GM21515 (cell line): ENCODE data around the gene TFF2.

Source experiments
- ATAC-seq: cut with Tn5 transposase; IDR thresholded peaks from one replicate; pipeline ENCODE4 v1.9.1; 2021; ENCODE audit not compliant: unreplicated experiment

The TFF2 gene

DNA sequence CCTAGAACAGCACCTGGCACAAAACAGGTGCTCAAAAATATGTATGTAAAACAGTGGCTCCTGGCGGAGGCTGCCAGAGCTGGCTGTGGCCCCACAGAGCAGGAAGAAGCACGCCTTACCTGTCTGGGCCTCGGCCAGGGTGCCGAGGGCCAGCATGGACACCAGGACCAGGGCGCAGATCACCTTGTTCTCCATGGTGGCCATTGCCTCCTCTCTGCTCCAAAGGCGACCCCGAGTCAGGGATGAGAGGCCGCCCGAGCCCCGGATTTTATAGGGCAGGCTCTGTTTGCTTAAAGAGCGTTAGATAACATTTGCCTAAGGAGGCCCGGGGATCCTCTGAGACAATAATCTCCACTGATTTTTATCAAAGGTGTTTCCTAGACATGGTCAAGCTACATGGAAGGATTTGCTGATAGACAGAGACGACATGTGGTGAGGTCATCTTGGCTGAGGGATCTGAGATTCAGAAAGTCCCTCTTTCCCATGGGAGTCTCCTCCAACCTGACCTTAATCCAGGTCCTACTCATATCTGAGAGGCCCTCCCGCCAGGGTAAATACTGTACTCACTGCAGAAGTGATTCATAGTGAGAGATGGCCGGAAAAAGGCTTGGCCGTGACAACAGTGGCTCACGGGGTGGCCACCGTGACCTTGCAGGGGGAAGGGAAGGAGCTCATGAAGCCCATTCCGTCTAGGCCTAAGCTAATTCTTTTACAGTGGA lies 15.7 kb upstream of the TFF2 start, which contains the start of gene TFF1:
TSS of gene TFF1 (minus strand) at position 244 of the 719 bp plus-strand sequence. CDS start at position 204, 40 bp downstream.
- ATAC-seq = no peak

DNA sequence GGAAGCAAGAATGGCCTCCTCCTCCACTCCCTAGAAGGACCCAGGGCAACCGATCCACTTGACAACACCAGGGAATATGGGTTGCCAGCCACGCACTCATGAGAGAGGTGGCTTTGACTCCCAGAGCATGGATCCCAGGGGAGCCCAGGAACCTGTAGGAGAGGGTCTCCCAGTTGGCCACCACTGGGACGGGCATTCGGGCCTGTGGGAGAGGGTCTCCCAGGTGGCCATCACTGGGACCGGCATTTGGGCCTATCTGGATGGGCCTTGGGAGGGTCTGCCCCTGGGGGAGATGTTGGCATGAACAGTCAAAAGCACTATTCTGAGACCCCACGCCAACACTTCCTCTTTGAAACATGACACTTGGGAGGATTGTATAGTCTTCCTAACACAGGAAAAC lies 15.0 kb upstream of the TFF2 start:
- ATAC-seq = no peak

DNA sequence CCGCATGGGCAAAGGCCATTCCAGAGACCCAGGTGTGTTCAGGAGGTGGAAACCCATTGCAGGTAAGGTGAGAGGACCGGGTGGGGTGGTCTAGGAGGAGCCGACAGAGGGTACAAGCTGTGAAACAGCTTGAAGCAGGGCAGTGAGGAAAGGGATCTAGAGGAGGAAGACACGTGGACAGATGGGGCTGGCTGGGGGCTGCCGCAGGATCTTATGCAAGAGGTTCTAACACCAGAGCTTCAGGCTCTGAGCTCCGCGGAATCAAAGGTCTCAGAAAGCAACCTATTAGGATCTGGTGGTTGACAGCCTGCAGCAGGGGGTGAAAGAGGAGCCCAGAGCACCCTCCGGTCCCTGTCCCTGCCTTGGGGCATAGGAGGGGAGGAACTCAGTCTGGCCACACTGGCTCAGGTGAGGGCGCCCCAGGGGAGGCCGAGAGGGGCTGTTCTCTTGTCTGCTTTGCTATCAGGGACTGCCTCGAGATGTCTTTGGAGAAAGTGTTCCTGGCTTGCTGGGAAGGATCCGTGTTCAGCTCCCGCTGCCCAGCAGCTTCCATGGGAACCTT lies 13.6 kb upstream of the TFF2 start:
- no peak for ATAC-seq

DNA sequence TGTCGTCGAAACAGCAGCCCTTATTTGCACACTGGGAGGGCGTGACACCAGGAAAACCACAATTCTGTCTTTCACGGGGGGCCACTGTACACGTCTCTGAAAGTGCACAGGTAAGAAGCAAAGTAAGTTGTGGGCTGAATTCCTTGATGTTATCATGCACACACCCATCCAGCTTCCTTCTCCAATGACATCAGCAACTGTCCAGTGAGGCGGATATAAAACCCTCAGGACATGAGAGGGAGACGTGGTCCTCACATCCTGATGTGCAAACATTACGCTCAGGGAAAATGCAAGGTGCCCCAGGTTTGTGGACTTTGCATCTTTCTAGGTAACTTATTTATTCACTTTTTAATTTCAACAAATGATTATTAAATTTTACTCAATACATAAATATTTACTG lies 12.5 kb upstream of the TFF2 start:
- no peak for ATAC-seq

DNA sequence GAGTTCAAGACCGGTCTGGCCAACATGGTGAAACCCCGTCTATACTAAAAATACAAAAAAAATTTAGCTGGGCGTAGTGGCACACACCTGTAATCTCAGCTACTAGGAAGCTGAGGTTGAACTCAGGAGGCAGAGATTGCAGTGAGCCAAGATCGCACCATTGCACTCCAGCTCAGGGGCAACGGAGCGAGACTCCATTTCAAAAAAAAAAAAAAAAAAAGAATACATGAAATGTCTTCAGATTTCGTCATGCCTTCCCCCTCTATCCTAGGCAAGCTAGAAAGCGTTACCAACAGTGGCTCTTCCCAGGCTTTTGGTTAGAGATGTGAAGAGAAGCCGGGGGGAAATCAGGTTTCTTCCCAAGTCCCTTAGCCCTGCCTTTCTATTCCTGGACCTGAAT lies 11.9 kb upstream of the TFF2 start:
- ATAC-seq = no peak

DNA sequence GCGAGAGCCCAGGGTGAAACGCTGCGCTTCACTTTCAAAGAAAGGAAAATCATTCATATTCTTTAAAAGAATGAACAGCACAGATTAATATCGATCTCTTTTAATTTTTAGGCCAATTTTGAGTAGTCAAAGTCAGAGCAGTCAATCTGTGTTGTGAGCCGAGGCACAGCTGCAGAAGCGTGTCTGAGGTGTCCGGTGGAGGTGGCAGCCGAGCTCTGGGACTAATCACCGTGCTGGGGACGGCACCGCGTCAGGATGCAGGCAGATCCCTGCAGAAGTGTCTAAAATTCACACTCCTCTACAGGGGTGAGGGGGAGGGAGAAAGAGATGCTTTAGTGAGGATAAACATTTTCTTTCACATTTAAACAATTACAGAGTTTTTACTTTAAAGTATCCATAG lies 11.4 kb upstream of the TFF2 start:
- ATAC-seq = no peak

DNA sequence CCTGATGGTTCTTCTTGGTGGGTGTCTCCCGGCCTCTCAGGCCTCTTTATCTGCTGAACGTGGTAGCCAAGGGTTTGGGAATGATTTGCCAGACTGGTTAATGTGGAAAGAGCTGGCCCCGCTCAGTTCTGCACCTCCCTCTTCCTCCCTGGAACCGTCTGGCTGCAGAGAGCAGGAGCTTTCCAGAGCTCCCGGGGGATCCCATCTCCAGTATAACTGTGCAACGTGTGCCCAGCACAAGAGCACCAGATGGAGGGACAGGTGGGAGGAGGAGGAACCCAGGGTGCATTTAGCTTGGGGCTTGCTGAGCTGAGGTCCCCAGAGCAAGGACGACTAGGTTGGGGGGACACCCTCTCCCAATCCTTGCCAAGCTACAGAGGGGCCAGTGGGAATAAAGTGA lies 10.5 kb upstream of the TFF2 start:
- no peak for ATAC-seq

DNA sequence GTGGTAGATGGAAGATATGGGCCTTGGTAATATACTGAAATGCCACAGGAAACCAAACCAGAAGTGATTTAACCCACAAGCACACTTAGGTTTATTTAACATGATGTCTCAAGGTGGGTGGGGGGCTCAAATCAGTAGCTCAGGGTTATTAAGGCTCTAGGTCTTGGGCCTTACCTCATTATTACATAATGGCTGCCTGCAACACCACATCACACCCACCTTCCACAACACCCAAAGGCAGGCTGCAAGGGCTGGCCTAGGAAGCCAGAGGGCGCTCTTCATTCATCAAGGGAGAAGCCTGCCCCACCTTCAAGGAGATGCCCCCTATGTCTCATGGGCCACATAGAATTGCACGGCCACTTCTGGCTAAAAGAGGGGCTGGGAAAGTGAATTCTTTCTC lies 9.5 kb upstream of the TFF2 start:
- no peak for ATAC-seq

DNA sequence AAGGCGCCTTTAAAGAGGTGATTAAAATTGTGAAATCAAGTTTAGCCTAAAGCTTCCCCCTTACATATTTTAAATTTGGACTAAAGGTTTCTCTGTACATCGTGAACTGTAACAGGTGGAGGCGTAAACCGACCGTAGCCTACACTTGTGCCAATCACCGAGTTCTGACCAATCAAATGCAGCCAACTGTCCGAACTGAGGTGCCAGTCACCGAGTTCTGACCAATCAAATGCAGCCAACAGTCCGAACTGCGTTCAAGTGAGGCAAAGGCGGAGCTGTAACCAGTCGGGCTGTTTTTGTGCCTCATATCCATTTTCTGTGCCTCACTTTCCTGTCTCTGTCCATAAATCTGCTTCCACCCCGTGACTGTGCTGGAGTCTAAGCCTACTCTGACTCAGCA lies 8.1 kb upstream of the TFF2 start:
- no peak for ATAC-seq

DNA sequence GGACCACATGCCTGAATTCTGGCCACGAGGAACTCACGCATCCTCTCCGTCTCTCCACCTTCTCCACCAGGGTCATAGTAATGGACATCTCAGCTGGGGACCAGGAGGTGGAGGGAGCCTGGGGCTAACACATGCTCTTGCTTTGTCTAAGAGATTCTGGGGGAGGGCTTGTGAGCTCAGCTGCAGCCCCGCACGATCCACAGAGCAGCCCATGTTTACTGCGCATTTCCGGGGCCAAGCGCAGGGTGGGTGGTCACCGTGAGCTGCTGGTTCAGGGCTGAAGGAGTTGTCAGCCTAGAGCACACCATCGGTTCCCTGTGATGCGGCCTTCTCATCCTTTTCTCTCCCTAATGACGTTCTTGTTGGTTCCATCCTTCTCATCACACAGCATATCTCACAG lies 7.5 kb upstream of the TFF2 start:
- ATAC-seq = no peak

DNA sequence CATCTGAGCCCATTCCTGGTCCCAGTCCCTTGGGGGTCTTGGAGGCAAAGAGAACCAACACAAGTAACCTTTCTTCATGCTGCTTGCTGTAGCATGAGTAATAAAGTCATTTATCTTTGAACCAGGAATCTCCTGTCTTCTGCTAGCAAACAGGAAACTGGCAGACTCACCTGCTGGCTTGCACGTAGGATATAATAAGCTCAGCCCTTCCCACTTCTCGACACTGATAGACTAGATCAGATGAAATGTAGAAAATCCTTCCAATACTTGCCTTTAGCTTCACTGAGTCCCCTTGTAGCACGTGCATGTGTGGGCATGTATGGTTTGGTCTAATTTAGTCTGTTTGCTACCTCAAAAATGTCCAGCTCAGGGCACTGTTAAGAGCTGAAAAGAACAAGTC lies 6.5 kb upstream of the TFF2 start:
- ATAC-seq = no peak

DNA sequence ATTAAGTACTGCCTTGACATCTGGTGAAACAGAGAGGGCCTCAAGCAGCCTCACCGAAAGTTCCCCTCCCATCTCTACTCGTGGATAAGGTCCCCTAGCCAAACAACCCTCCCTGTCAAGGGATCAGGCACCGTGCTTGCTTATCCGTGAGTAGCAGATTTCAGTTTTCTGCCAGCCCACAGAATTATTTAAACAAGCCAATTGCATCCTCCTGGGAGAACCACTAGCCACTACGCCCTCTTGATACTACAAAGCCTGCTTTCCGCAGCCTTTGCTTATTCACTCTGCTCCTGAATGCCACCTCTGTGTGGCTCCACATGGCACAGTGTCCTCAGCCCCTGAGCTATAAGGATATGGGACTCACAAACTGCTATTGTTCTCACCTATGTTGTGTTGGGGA lies 5.9 kb upstream of the TFF2 start:
- no peak for ATAC-seq

DNA sequence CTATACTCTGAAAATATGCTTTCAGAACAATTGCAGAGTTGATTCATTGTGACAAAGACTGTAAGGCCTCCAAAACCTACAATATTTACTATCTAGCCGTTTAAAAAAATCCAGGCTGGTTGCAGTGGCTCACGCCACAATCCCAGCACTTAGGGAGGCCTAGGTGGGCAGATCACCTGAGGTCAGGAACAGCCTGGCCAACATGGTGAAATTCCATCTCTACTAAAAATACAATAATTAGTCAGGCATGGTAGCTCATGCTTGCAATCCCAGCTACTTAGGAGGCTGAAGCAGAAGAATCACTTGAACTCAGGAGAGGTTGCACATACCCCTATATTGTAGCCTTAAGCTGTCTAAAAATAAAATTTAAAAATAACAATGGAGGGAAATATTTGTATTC lies 5.3 kb upstream of the TFF2 start:
- ATAC-seq = no peak

DNA sequence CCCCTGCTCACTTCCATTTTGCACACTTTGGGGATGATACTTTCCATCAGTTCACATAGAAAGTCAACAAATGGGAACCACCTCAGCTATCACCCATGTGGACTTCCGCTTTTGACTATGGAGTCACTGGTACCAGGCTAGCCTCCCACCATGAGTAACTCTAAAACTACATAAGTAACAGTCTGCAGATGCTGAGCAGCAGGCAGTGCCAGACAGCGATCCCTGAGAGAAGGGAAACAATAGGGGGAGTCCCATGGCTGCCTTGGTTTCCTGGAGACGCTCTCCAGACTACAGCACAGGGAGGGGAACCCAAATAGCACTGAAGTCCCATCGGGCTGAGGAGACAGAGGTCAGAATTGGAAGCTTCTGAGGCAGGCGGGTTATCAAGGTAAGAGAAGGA lies 2.8 kb upstream of the TFF2 start:
- no peak for ATAC-seq

DNA sequence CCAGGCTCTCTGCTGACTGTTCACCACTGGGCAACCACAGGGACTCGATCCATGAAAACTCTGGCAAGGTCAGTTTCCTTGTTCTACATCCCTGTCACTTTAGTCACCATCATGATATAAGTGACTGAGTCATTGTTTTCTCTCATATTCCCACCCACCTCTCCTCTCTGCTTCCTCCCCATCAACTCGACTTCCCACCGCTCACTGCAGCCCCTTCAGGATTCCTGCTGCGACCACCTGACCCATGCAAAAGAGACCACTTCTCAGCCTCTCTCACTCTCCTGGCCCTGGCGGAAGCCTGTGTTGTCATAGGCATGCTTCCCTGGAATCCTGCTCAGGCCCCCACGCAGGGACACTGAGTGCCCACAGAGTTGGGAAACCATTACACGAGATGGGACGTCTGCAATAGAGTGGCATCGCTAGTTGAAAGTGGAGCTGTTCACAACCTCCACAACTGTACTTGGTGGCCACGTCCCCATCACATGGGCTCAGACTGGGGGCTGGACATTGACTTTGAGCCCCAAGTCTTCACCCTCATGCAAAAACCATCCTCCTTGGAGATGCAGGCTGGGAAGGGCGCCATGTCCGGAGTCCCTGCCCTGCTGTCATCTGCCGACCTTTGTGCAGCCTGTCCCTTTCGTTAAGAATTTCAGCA lies 1.8 kb upstream of the TFF2 start:
- ATAC-seq = no peak

DNA sequence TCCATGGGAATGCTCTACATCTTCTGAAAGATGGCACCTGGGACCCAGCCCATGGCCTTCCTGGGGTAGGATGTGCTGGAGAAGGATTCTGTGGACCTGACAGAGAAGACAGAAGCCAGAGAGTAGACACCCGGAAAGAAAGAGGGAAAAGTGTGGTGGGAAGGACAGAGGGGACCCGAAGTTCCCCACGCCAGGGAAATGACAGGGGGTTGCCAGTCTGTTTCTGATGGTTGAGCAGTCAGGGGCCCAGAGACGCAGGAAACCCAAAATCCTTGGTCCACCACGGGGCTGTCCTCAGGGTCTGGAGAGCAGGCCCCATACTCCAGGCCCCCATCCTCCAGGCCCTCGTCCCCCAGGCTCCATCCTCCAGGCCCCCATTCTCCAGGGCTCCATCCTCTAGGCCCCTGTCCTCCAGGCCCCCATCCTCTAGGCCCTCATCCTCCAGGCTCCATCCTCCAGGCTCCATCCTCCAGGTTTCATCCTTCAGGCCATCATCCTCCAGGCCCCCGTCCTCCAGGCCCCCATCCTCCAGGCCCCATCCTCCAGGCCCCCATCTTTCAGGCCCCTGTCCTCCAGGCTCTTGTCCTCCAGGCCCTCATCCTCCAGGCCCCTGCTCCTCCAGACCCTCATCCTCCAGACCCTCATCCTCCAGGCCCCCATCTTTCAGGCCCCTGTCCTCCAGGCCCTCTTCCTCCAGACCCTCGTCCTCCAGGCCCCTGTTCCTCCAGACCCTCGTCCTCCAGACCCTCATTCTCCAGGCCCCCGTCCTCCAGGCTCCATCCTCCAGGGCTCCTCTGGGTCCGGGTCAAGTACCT lies 1.0 kb upstream of the TFF2 start:
- no peak for ATAC-seq

DNA sequence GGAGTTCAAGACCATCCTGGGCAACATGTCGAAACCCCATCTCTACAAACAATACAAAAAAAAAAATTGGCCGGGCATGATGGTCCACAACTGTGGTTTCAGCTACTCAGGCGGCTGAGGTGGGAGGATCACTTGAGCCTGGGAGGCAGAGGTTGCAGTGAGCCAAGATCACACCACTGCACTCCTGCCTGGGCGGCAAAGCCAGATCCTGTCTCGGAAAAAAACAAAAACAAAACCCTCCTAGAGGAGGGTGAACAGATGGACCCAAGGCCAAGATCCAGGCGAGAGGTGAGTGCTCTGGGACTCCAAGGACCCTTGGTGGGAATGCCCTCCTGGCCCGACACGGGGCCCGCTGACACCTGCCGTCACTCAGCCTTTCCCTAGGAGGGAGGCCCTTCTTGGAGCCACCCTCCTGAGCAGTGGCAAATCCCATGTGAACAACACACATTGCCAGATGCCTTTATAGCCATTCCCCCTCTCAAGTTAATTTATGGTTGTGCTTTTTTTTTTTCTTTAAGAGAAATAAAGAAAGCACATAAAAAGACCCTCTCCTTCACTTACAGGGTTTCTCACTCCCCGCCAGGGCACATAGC lies 380 bp downstream of the TFF2 start:
- no peak for ATAC-seq

DNA sequence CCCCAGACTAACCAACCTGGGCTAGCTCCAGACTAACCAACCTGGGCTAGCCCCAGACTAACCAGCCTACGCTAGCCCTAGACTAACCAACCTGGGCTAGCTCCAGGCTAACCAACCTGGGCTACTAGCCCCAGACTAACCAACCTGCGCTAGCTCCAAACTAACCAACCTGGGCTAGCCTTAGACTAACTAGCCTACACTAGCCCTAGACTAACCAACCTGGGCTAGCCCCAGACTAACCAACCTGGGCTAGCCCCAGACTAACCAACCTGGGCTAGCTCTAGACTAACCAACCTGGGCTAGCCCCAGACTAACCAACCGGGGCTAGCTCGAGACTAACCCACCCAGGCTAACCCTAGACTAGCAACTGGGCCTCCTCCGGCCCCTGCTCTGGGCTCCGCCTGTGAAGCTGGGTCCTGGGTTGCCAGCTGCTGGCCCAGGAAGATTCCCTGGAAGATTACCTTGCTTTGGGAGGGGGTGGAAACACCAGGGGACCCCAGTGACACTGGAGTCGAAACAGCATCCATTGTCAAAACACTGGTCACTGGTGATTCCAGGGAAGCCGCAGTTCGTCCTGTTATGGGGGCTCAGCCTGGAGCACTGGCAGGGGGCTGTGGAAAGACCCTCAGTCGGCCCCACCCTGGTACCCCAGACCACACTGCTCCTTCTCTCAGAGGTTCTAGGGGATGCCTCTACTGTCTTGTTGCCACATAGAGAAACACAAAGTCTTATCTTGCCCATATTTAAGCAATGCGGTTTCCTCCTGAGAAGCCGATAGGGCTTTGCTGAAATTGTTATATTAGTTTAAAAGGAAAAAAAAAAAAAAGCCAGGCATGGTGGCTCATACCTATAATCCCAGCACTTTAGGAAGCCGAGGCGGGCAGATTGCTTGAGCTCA lies 1.1 kb downstream of the TFF2 start:
- no peak for ATAC-seq

DNA sequence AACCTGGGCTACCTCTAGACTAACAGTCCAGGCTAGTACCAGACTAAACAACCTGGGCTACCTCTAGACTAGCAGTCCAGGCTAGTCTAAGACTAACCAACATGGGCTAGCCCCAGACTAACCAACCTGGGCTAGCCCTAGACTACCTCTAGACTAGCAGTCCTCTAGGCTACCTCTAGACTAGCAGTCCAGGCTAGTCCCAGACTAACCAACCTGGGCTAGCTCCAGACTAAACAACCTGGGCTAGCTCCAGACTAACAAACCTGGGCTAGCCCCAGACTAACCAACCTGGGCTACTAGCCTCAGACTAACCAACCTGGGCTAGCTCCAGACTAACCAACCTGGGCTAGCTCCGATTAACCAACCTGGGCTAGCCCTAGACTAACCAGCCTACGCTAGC lies 2.0 kb downstream of the TFF2 start:
- no peak for ATAC-seq

DNA sequence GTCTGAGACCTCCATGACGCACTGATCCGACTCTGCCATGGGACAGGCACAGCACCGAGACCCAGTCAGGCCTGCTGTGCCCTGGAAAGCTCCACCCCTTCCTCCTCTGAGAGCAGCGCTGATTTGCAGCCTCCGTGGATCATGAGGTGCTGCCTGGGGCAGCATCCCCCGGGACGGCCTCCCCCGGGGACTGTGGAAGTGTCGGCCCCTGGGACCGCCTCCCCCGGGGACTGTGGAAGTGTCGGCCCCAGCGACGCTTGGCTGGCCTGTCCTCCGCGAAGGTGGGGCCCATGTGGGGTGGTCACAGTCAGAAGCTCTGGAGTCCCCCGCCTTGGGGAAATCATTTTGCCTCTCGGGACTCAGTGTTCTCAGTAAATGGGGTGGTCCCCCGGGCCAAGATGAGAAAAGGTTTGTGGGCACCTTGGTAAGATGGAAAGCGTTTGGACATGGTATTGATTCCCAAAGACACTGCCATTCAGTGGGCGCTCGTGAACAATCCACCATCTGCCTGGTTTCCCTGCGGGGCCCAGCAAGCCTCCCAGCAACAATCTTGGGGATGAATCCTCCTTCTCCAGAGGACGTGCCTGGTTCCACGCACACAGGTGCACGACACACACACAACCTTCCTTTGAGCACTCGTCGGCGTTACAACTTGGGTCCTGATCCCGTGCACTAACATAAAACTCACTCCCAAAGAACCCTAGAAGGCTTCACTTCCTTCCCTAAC lies 3.0 kb downstream of the TFF2 start:
- ATAC-seq = no peak
